ENCODE measurements around the gene AKNA.

AKNA gene

DNA sequence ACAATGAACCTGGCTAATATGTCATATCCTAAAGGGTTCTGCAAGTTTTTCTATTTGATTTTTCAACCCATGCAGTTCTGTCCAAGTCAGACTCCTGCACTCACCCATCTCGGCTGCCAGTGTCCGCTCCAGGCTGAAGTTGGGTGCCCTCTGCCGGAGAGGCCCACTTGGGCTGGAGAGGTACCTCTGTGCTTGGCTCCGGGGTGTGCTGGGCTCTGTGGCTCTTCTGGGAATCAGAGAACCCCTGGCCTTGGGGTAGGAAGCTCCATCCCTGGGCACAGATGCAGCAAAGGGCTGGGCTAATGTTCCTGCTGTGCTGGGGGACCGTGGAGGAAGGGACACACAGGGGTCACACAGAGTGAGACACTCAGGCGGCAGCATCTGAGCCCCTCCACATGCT, 32.0 kb downstream of the AKNA start:
- DNase-seq = no peak

DNA sequence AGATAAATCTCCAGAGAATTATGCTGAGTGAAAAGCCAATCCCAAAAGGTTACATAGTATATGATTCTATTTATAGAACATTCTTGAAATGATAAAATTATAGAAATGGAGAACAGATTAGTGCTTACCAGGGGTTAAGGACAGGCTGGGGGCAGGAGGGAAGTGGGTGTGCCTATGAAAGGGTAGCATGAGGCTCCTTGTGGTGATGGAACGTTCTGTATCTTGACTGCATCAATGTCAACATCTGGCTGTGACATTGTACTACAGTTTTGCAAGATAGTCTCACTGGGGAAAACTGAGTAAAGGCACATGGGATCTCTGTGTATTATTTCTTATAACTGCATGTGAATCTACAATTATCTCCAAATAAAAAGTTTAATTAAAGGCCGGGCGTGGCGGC, 35.9 kb downstream of the AKNA start:
- DNase-seq = no peak

DNA sequence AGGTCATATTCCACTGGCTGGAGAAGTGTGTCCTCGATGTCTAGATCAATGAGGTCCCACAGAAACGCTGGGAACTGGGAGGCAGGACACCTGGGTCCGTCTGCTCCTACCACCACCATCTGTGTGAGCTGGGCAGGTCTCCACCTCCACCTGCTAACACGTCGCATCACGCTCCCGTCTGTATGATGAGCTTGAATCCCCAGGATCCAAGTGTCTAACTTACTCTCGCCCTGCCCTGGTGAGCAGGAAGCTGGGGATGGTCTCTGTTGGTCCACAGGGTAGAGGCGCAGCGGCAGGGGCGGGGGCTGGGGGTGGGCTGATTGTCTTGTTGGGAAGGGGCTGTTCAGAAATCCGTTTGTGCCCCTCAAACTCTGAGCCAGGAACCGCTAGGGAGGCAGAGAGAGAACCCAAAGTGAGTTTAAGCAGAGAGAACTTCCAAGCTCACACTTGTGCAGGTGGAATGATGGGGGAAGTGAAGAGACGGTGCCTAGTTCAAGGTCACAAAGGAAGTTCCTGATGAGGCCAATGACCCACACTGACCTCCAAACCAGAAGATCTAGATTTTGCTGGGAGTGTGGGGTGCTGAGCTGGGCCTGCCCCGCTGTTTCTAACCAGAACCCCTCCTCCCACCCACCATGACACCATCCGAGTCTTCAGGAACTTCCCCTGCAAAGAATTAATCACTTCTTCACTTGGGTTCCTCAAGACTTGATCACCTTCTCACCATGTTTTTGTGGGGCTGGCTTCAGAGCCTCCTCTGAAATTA, 37.0 kb downstream of the AKNA start:
- no peak for DNase-seq

DNA sequence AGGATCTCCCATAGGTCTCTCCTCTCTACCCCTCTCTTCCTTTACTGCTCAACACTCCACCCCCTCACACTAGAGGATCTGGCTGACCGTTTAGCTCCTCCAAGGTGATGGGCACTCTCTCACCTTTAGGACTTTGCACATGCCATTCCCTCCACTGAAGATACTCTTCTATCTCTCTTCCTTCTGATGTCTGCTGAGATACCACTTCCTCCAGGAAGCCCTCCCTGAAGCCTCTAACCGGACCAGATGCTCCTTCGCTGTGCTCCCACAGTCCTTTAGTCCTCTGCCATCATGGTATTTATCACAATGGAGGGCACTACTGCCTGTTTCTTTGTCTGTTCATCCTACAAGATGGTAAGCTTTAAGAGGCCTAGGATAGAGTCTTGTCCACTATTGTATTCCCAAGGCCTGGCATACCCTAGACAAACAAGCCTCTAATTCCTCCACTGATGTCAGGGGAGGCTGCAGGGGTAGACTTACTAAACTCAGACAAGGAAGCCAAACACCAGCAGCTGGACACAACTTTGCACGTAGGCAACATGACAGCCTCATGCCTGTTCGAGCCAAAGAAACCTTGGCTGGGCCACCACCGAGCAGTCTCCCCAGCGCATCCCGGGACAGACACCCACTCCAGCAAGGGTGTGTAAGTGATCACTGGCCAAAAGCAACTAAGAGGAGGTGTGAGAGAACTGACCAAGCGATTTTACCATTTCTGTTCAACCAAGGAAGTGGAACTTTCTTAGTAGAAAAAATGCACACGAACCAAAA, 37.9 kb downstream of the AKNA start:
- no peak for DNase-seq

DNA sequence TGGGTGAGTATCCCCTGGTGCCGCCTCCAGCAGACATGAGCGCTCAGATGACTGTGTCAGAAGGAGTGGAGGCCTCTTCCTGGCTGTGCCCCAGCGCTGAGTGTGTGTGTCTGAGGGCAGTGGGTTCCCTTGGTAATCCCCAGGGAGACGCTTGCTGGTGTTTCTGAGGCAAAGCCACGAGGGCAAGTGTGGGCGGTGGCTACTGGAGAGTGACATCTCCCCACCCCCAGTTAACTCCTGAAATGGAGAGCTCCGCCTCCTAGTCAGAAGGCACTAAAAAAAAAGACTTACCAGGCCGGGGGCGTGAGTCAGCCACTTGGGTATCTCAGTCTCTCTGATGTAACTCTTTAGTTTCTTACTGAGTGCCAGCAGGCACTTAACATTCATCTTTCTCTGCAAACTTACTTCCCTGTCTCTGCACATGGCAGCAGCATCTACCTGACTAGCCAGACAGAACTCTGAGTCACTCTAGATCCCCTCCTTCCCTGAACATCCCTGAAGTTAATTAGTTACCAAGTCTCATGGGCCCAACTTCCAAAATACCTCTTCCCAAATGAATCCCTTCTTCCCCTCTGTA, 38.8 kb downstream of the AKNA start:
- peak in 1 of 2 experiments; percentile 46 for DNase-seq

DNA sequence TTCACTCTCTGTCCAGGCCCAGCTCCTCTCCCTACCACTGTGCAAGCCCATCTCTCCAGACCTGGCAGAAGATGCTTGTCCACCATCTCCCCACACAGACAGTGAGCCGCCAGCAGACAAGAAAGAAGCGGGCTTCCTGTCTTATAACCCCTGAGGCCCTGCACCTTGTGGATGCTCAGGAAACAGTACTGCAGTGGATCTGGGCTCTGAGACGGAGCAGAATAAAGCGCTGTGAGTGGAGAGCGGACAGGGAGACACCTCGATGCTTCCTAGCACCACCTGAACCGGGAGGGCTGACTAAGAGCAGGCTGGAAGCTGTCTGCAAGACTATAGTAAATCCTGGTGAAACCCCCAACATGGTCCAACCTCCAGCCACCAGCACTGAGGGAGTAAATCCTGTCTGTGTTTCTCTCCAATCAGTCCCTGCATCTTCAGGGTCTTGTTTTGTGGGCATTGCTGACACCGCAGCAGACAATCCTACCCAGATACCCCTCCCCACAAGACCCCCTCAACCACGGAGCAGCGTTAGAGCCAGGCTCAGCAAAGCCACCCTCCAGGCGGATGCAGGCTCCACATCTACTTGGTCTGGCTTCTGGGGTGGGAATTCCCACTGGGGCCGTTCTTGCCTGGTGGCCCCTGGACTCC, 39.4 kb downstream of the AKNA start:
- no peak for DNase-seq

DNA sequence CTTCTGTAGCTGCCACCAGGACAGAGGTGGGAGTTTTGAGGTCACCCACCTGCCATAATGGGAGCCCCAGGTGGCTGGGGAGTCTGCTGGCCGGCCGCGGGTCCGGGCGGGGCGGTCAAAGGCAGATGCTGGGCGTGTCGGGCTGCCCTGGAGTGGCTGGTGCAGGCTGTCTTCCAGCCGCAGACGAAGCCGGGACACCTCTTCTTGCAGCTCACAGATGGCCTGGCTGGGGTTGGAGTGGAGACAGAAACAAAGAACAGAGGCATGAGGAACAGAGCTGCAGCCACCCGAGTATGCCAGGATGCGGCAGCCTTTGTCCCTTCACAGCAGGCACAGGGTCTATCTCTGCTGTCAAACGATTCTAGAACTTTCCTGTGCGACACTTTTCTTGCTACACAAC, 40.1 kb downstream of the AKNA start:
- DNase-seq = peak; percentile 79 to 92

DNA sequence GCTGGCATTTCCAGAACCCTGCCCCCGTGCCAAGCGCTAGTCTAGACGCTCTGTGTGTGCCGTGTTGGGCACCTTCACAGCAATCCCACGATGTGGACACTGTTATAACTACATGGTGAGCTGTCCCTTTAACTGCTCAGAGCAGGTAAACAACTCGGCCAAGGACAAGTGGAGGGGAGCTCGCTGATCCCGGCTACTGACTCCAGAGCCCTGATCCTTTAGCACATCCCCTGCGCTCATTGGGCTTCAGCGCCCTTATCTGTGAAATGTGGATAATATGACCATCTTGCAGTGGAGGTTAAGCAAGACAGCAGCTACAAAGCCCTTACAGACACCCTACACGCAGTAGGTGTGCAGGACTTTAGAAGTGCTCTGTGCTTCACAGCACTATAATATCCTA, 41.6 kb downstream of the AKNA start:
- DNase-seq = peak in 1 of 2 experiments; percentile 57

DNA sequence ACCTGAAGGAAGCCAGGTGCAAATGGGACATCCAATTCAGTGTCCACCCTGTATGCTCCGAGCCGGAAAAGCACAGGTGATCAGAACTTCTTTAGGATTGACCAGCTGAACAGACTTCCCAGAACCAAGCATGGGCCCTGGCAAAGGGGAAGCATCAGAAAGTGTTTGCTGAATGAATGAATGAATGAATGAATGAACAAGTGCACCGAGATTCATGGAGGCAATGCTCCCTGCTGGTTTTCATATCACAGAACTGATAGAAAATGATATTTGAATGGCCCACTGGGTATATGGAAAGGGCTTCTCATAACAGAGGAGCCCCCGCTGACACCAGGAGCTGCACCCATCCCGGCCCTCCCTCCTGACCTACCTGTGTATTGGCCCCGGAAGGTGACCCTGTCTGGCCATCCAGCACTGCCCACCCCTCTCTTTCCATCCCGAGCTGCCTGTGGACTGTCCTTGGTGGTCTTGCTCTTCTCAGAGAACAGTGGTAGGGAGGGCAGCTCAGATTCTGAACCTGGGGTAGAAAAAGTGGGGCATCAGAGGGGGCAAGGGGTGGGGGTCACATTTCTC, 42.2 kb downstream of the AKNA start:
- DNase-seq = no peak

DNA sequence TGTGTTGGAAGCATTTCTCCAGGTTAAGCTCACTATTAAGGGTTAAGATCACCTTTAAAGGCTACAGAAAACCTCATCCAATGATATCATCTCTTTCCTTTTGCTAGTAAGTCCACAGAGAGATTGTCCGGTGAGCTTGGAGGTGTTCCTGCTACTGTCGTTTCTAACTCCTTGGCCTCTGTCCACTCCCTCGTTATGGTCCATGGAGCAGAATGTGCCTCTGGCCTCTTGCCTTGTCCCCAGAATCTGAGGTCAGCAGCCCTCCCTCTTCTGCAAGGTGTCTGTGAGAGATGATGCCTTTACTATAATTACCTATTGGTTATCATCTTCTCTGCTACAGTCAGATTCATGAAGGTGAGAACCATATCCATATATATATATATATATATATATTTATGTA, 43.1 kb downstream of the AKNA start:
- DNase-seq = no peak

DNA sequence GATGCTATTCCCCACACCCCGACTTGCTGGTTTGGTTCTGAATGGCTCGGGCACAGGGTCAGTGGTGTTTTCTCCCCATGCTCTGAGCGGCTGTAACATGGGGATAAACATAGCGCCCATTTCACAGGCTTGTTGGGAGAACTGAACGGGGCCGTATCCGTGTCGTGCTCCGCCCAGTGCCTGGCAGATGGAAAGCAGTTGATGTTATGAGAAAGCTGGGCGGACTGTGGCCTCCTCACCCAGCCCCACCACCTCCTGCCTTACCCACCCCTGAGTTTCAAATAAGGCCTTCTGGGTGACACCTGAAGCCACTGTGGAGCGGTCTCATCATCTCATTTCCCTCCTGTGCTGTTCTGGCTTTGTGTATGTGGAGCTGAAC, 43.6 kb downstream of the AKNA start:
- DNase-seq = no peak

DNA sequence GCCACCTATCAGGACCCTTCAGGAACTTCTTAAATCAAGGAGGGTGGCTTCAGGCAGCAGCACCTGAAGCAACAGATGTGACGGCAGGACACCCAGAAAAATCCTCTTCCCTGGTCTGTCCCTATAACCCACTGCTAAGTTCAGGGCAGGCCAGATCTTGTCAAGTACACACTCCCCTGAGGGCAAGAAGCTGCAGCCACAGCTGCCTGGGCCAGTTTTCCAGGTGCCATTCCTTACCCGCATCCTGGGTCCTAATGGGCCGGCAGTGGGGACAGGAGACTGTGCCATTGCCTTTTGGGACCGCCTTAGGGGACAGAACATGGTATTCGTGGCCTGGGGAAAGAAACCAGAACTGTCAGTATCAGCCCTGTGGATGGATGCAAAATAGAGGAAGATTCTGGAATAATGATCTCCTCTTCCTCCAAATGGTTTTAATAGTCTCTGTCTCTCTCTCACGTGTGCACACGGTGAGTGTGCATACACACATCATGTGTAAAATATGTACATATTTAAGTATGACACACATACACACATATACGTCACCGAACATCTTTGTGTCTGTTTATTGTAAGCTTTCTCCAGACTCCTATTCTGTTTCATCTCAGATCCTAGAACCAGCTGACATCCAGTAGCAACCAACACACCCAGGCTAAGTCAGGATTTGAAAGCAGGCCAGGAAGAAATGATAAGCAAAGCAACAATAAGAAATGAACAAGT, 44.2 kb downstream of the AKNA start:
- DNase-seq = no peak

DNA sequence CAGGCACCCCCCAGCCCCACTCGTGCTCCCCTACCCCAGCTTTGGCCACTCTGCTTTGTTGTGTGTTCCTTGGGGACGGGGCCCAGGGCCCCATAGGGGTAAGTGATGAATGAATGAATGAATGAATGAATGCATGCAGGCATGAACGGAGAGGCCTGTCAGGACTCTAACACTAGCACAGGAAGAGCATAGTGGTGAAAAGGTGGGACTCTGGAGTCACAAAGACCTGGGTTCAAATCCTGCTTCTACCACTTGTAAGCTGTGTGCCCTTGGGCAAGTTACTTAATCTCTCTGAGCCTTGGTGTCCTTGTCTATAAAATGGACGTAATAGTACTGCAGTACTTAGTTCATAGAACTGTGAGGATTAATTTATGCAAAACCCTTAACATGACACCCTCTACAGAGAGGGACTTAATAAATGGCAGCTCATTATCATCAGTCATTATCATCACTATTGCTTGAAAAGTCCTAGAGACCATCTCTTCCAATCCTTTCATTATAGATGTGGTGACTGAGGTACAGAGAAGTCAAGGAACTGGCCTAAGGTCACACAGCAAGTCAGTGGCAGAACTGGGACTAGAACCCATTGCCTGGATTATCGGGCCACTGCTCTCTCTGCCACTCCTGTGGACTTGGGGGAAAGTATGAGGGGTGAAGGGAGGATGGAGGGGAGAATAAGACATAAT, 44.9 kb downstream of the AKNA start:
- DNase-seq = no peak

DNA sequence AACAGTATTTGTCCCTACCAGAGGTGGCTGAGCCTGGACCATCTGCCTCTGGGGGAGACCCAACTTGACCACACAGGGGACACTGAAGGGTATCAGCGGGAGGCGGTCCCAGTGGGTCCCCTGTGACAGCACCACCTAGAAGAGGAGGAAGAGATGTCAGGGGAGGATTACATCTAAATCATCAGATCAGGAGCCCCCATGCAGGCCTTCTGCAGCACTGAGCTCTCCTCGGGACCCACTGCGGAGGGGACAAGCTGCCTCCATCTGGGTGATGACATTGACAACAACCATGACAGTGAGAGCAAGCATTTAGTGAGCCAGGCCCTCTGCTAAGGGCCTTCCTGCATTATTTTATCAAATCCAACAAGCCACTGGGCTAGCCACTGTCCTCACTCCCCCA, 45.8 kb downstream of the AKNA start:
- DNase-seq = no peak

DNA sequence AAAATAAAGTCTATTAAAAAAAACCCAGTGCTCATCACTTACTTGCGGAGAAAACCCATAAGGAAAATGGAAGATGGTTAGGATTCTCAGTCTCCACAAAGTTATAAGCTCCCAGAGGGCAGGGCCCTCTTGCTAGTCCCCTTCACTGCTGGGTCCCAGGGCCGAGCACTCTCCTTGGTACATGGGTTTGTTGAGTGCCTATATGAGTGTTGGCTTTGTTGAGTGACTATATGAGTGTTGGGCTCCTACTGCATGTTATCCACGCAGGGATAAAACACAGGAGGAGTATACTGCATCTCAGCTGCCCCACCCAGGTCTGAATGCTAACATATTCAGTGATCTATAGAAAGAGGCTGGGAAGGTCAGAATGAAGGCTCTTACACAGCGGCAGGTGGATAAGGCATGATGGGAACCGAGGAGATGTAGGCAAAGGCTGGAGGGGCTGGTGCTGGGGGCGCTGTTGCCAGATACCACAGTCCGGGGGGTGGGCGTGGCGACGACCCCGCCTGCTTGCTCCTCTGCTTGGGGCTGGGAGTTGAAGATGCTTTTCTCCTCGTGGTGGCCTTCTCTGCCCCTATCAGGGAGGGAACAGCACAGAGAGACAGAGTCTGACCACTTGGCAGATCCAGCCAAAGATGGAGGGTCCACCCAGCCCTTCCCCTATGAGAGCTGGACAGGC, 46.5 kb downstream of the AKNA start:
- DNase-seq = no peak

DNA sequence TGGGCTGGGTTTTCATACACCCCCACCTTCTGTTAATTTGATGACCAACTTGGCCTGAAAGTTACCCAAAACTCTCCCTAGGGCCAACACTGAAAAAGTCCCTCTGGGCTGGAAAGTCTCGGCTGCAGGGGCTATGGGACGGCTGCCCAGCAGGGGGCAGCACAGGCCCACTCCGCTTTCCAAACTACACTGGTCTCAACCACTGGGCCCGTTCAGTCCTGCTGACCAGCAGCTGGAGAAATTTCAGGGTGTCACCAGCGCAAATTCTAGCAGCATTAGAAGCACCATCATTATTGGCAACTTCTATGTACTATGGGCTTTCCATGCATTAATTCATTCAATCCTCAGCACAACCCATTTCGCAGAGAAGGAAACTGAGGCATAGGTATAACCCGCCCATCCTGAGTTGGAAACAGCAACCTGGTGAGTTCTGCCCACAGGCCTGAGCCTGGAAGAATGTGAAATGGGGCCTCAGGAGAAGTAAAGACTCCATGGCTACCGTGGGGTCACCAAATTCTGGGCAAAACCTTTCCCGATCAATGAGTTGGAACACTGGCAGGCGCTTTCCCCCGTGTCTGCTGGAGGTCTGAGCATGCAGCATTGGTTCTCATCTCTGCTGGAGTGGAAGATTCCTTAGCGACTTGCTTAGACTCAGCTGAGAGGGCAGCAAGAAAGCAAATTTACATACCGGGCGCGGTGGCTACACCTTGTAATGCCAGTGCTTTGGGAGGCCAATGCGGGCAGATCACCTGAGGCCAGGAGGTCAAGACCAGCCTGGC, 48.5 kb downstream of the AKNA start:
- DNase-seq = peak; percentile 34 to 70

DNA sequence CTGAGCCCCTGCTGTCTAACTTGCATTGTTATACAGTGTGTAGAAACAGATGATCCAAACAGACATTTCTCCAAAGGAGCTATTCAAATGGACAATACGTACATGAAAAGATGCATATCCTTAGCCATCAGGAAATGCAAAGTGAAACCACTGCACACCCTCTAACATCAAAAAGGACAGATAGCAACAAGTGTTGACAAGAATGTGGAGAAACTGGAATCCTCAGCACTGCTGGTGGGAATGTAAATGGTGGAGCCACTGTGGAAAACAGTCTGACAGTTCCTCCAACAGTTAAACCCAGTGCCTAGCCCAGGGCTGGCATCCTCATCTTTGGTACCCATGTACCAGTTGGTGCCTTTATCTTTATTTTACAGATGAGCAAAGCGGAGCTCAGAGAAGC, 49.6 kb downstream of the AKNA start:
- DNase-seq = no peak

DNA sequence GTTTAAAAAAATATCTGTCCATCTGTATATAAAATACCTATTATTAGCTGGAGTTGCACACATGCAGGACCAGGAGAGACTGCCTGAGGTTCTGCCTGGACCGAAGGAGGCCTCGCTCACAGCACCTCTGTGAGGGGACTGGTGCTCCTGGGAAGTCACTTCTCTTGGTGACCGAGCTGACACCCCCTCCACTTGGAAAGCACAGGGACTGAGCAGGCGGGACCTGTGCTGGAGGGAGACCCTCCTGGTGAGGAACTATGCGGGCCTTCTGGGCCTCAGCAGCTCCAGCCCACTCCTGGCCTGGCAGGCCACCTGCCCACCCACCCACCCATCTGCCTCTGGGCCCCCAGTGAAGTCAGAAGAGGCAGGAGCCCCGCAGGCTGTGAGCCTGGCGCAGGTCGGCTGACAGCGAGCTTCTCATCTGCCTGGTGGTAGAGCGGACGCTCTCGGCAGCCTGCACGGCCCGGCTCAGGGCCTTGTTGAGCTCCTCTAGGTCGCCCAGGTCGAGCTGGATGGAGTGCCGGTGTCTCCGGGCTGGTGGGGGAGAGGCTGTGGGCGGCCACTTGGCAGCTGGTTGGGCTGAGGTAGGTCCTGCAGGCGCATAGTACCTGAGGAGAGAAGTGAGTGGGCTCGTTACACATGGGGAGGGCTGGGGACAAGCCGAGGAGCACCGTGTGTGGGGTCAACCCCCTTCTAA, 50.9 kb downstream of the AKNA start:
- DNase-seq = no peak

DNA sequence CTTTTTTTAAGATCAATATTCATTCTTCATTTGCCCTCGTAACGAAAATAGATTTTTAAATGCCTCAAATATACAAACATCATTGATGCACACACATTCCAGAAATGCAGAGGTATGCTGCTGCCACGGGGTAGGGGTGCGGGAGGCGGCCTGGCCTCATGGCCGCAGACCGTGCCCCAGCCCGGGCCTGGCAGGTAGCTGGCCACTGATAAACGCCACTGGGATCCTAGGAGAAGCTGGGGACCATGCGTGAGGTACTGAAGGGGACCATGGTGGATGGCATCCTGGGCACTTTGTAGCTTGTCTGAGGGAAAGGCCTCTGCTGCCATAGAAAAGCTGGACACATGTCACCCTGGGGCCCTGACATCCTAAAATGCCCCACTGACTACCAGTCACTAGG, 51.6 kb downstream of the AKNA start:
- DNase-seq = no peak

DNA sequence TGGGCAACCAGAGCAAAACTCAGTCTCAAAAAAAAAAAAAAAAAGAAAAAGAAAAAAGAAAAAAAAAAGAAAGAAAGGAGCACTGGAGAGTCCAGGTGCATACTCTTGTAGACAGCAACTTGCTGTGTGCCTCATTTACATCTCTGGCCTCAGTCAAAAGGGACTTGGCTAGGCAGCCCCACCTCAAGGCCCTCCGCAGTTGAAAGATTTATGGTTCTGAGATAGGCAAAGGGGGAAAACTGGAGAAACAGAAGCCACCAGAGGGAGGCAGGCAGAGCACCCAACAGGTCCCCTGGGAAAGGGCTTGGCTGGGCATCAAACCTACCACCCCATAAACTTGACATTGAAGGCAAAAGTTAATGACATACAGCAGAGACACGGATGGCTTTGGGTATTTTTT, 52.0 kb downstream of the AKNA start:
- DNase-seq = no peak

Measured in NCI-H524 (cell line).